ENCODE results near the gene DHRS2. TPM values are rescaled to one million over a fixed set of nuclear protein-coding genes. Genes with fewer than 3 reads are reported as not detected.

The DHRS2 gene
- total RNA-seq, 1 experiment from 2014 or later = 21.3 TPM

- no TSS peak for BruUV-seq (replicated peaks)
- no peak overlapping the region for H3K4me3 Mint-ChIP-seq (ENCODE audit: unreplicated experiment)
- POLR2A ChIA-PET = no interaction called here
Observed at GRCh38 chr14:23610090-23610814, 25.9 kb upstream of the DHRS2 start.

GRCh38 chr14:23610815-23611289, 25.3 kb upstream of the DHRS2 start:
- Histone ChIP-seq H3K27me3 (replicated peaks; ENCODE audit: control insufficient read depth, insufficient read depth, low read length) (no peaks in the 10 kb centered on the region), H3K36me3 (ENCODE audit: control insufficient read depth, insufficient read depth, low read length) (no peaks in the 10 kb centered on the region), H3K4me3 (ENCODE audit: low read depth, low read length) (no peak overlapping the region), H3K9me3 (no peaks in the 10 kb centered on the region), H3K4me1 (peaks cover 23% of the 10 kb centered on the region)
- Mint-ChIP-seq H3K27ac (ENCODE audit: unreplicated experiment) (no peak overlapping the region), H3K27me3 (ENCODE audit: insufficient read depth, unreplicated experiment) (no peaks in the 10 kb centered on the region), H3K4me1 (ENCODE audit: low read depth, unreplicated experiment) (peaks cover 28% of the 10 kb centered on the region), H3K36me3 (ENCODE audit: insufficient read depth, unreplicated experiment) (peaks cover 5% of the 10 kb centered on the region), H3K4me3 (ENCODE audit: unreplicated experiment) (no peak overlapping the region), H3K9me3 (ENCODE audit: unreplicated experiment) (peaks cover 26% of the 10 kb centered on the region)
- TF ChIP-seq CTCF (IDR thresholded peaks at IDR 0.05; ENCODE audit: insufficient read depth in 1 of 2, low read depth in 1 of 2, low read length in 1 of 2, severe bottlenecking in 1 of 2, unreplicated experiment in 1 of 2) = no peak
- intact Hi-C loops (cut with micrococcal nuclease; ENCODE audit: unreplicated experiment) = no loop called here
- POLR2A ChIA-PET = no interaction called here
- CTCF ChIA-PET = interaction anchor here (0.5 to 1.6 kb wide), 2 partner anchors 21 to 55 kb away, joined by 4 to 5 read pairs; no protein-coding TSS in a partner anchor
- DNase-seq = no peak
- BruUV-seq (replicated peaks) = no TSS peak

More at GRCh38 chr14:23610090-23610814, 25.9 kb upstream of the DHRS2 start:
- Mint-ChIP-seq H3K27me3 (ENCODE audit: insufficient read depth, unreplicated experiment) (no peaks in the 10 kb centered on the region), H3K27ac (ENCODE audit: unreplicated experiment) (no peak overlapping the region), H3K9me3 (ENCODE audit: unreplicated experiment) (peaks cover 26% of the 10 kb centered on the region), H3K36me3 (ENCODE audit: insufficient read depth, unreplicated experiment) (peaks cover 5% of the 10 kb centered on the region), H3K4me1 (ENCODE audit: low read depth, unreplicated experiment) (peaks cover 28% of the 10 kb centered on the region)
- TF ChIP-seq CTCF (IDR thresholded peaks at IDR 0.05; ENCODE audit: insufficient read depth in 1 of 2, low read depth in 1 of 2, low read length in 1 of 2, severe bottlenecking in 1 of 2, unreplicated experiment in 1 of 2) = no peak
- Histone ChIP-seq H3K9me3 (no peaks in the 10 kb centered on the region), H3K36me3 (ENCODE audit: control insufficient read depth, insufficient read depth, low read length) (no peaks in the 10 kb centered on the region), H3K4me1 (peaks cover 23% of the 10 kb centered on the region), H3K27me3 (replicated peaks; ENCODE audit: control insufficient read depth, insufficient read depth, low read length) (no peaks in the 10 kb centered on the region), H3K4me3 (ENCODE audit: low read depth, low read length) (no peak overlapping the region)
- CTCF ChIA-PET = interaction anchor here (0.5 to 1.6 kb wide), 2 partner anchors 22 to 55 kb away, joined by 4 to 5 read pairs; no protein-coding TSS in a partner anchor
- no peak for DNase-seq
- intact Hi-C loops (cut with micrococcal nuclease; ENCODE audit: unreplicated experiment) = no loop called here

GRCh38 chr14:23612354-23612732, 23.8 kb upstream of the DHRS2 start:
- no peaks in the 10 kb centered on the region for H3K27me3 ChIP-seq (replicated peaks; ENCODE audit: control insufficient read depth, insufficient read depth, low read length)
- CTCF ChIA-PET = interaction anchor here (1.5 kb wide), 1 partner anchor 23 kb away, joined by 6 read pairs; no protein-coding TSS in a partner anchor

More at GRCh38 chr14:23612354-23612732, 23.8 kb upstream of the DHRS2 start:
- H3K27me3 Mint-ChIP-seq (ENCODE audit: insufficient read depth, unreplicated experiment) = no peaks in the 10 kb centered on the region
- H3K4me3 ChIP-seq (ENCODE audit: low read depth, low read length) = no peak overlapping the region
- peaks cover 28% of the 10 kb centered on the region for H3K4me1 Mint-ChIP-seq (ENCODE audit: low read depth, unreplicated experiment)
- peaks cover 26% of the 10 kb centered on the region for H3K9me3 Mint-ChIP-seq (ENCODE audit: unreplicated experiment)
- no peaks in the 10 kb centered on the region for H3K36me3 ChIP-seq (ENCODE audit: control insufficient read depth, insufficient read depth, low read length)
- H3K9me3 ChIP-seq = no peaks in the 10 kb centered on the region
- POLR2A ChIA-PET = interaction anchor here (0.6 kb wide), 1 partner anchor 8 kb away, joined by 4 read pairs; no protein-coding TSS in a partner anchor
- peaks cover 5% of the 10 kb centered on the region for H3K36me3 Mint-ChIP-seq (ENCODE audit: insufficient read depth, unreplicated experiment)
- H3K27ac Mint-ChIP-seq (ENCODE audit: unreplicated experiment) = no peak overlapping the region
- peaks cover 23% of the 10 kb centered on the region for H3K4me1 ChIP-seq
- BruUV-seq (replicated peaks) = no TSS peak
- DNase-seq = no peak
- no peak overlapping the region for H3K4me3 Mint-ChIP-seq (ENCODE audit: unreplicated experiment)
- intact Hi-C loops (cut with micrococcal nuclease; ENCODE audit: unreplicated experiment) = no loop called here
- no peak for TF ChIP-seq CTCF (IDR thresholded peaks at IDR 0.05; ENCODE audit: insufficient read depth in 1 of 2, low read depth in 1 of 2, low read length in 1 of 2, severe bottlenecking in 1 of 2, unreplicated experiment in 1 of 2)

All from Caco-2 (cell line).